NK-92 (cell line): ENCODE measurements around the gene PNPLA3.

ENCODE experiments used
- DNase-seq: peaks from one replicate; lab custom pipeline; 2025; ENCODE audit not compliant: unreplicated experiment; lab: John Stamatoyannopoulos, UW

Gene PNPLA3, protein sequence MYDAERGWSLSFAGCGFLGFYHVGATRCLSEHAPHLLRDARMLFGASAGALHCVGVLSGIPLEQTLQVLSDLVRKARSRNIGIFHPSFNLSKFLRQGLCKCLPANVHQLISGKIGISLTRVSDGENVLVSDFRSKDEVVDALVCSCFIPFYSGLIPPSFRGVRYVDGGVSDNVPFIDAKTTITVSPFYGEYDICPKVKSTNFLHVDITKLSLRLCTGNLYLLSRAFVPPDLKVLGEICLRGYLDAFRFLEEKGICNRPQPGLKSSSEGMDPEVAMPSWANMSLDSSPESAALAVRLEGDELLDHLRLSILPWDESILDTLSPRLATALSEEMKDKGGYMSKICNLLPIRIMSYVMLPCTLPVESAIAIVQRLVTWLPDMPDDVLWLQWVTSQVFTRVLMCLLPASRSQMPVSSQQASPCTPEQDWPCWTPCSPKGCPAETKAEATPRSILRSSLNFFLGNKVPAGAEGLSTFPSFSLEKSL

DNA sequence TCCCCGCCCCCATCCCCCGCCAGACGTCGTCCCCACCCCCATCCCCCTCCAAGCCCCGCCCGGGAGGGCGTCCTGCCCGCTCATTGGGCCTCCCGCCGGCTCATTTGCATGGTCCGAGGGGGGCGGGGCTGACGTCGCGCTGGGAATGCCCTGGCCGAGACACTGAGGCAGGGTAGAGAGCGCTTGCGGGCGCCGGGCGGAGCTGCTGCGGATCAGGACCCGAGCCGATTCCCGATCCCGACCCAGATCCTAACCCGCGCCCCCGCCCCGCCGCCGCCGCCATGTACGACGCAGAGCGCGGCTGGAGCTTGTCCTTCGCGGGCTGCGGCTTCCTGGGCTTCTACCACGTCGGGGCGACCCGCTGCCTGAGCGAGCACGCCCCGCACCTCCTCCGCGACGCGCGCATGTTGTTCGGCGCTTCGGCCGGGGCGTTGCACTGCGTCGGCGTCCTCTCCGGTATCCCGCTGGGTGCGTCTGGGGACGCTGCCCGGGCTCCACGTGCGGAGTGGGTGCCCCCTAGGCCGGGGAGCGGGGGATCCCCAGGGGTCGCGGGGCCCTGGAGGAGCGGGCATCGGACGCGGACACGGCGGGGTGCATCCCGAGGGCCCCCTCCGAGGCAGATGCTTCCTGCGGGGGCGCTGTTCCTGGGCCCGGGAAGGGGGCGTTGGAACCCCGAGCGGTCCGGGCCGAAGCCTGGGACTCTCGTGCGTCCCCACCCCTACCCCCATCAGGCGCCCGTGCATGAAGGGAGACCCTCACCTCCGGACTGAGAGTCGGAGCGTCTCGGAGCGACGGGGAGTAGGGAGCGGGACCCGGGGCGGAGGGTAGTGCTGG, at the start of gene PNPLA3:
PNPLA3 (plus strand) TSS at position 175 of the 834 bp plus-strand sequence; CDS start at position 282, 107 bp downstream.
- DNase-seq, result no peak

DNA sequence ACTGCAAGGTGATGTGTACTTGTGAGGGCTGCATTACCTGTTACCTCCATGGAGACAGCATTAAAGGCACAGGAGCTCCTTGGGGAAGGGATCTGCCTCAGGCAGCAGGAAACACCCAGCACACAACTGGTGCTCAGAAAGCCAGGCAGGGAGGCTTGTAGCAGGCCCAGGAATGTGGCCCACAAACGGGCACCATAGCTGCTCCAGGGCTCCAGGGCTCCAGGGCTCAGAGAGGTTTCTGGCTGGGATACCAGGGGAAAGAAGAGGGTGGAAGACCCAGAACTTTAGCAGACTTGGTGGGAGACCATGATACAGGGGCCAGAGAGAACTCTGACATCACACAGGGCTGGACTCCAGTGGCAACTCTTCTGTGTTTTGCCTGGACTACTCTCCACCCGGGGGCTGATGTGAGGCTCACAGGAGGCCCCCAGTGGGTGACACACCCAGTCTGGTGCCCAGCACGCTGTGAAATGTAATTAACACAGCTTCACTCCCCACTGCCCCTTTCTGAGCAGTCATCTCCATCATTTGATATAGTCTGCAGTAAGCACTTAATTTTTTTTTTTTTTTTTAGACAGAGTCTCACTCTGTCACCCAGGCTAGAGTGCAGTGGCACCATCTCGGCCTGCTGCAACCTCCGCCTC, 46.6 kb upstream of the PNPLA3 start:
- no peak for DNase-seq

DNA sequence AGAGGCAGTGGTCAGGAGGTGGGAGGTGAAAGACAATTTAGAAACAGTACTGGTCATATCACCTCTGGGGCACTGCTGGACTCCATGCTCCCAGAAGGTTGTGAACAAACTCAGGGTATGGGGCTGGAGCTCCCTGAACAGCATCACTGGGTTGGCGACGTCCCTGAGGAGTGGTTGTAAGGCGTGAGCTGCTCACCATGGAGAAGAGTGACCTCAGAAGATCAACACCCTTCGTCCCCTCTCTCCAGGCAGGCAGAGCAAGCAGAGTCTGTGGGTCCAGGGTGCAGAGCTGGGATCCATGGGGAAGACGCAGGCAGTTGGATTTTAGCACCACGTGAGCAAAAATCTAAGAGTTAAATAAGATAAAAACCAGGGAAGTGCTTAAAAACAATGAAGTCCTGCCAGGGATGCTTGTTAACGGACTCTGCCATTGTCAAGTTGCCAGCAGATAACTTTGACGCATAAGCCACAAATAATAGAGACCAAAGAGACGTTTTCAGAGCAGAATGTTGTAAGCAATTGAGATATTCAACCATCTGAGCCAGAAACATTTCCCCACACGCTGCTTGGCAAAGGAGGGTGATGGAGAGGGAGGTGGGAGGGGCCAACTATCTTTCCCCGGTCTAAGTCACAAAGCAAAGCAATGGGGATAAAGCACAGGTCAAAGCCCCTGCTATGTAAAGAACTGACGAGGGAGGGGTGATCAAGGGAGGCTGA, 45.4 kb upstream of the PNPLA3 start:
- no peak for DNase-seq

GRCh38 chr22:43878831-43879550, 44.6 kb upstream of the PNPLA3 start:
- DNase-seq, result no peak

- DNase-seq, result no peak
These were observed 43.6 kb upstream of the PNPLA3 start for GRCh38 chr22:43879901-43880540.

DNA sequence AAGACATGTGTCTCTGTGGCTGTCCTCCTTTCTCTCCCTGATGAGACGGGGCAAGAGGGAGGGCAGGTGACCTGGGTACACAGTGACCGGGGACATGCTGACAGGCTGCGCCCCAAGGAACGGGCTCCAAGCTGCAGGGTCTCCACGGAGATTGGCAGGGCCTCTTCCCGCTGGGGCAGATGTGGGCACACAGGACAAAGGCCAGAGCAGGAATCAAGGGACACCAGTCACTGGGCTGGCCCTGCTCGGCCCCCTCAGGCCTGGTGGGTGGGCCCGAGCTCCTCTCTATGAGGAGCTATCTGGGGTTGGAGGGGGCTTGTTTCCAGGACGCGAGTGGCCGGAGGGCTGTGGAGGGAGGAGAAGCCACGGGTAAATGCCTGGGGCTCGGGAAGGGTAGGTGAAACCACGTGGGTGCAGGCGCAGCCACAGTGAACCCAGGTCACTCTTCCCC, 43.0 kb upstream of the PNPLA3 start:
- no peak for DNase-seq

DNA sequence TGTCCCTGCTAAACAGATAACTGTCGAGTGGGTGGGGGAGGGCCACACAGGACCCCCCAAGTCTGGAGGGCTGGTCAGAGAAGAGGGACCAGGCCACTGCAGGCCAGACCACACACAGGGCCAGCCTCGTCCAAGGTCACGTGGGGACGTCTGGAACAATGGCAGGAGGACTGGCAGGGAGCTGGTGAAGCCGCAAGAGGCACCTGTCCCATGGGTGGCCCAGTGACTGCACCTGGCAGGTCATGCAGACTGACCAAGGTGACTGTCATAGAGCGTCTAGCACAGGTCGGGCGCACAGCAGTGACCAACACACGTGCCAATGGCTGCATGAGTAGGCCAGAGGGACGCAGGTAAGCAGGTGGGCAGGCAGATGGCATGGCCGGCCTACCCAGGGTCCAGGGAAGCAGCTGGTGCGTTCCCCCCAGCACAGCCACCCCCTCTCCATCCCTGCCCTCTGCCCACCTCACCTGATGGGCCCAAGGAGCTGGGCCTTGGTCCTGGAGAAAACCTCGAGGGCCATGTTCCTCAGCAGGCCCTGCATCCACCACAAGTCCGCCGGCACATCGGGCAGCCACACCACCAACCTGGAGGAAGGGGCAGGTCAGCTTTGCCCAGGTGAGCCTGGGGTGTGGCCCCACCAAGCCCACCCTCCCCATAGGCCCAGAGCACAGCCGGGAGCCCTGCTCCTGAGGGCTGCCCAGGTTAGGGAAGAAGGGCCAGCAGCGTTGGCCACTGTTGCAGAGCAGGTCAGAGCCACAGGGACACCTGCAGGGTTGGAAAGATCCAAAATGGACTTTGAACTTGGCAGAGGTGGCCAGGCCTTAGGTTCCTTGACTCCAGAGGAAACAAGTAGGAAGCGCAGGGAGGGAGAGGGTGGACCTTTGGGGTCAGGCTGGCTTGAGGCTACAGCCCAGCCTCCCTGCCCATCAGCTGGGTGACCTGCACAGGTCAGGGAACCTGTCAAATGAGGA, 42.2 kb upstream of the PNPLA3 start:
- no peak for DNase-seq

- DNase-seq, result no peak
These were observed 41.4 kb upstream of the PNPLA3 start for GRCh38 chr22:43882122-43882767.

GRCh38 chr22:43883012-43883661, 40.5 kb upstream of the PNPLA3 start:
- no peak for DNase-seq

- DNase-seq, result no peak
These were observed 39.7 kb upstream of the PNPLA3 start for GRCh38 chr22:43883719-43884415.

GRCh38 chr22:43884600-43885318, 38.8 kb upstream of the PNPLA3 start:
- no peak for DNase-seq

DNA sequence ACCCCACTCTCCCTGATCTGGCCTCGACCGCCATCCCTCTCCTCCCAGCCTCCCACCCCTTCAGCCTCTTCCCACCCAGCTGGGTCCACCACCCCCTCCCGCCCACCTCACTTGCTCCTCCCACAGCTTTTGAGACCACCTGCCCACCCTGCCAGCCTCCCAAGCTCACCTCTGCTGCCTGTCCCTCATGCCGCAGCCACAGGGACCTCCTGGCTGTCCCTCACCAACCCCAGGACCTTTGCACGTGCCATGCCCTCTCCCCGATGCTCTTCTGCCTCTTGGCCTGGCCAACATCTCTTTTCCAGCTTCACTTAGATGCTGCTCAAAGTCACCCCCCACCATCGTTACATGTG, 38.3 kb upstream of the PNPLA3 start:
- no peak for DNase-seq

DNA sequence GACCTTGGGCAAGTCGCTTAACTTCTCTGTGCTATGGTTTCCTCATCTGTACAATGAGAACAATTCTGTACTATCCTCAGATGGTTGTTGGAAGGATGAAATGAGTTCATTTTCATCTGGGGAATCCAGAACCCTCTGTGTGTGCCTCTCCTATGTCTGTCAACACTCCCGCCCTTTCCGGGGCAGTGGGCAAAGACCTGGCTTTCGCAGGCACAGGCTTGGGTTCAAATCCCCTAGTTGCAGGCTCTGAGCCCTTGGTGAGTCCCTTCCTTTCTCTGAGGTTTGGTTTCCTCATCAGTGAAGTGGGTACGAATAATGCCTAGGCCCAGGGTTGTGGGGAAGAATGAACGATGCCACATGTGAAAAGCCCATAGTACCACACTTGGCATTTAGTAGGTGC, 37.8 kb upstream of the PNPLA3 start:
- no peak for DNase-seq

DNA sequence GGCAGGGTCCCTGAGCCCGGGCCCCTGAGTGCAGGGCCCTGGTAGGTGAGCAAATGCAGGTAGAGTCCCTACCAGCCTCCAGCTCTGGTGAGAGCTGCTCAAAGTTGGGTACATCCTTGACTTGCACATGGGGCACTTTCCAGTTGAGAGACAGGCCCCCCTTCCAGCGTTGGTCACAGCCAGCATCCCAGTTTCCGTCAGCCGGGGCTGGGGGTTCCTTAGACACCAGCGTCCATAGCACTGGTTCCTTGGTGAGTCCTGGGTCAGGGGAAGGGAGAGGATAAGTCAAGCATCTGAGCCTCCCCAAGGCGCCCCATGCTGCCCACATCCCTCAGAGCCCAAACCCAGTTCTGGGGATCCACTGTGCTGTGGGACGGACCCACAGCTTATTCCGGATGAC, 37.4 kb upstream of the PNPLA3 start:
- DNase-seq, result no peak

- no peak for DNase-seq
These were observed 36.2 kb upstream of the PNPLA3 start for GRCh38 chr22:43887391-43887790.

DNA sequence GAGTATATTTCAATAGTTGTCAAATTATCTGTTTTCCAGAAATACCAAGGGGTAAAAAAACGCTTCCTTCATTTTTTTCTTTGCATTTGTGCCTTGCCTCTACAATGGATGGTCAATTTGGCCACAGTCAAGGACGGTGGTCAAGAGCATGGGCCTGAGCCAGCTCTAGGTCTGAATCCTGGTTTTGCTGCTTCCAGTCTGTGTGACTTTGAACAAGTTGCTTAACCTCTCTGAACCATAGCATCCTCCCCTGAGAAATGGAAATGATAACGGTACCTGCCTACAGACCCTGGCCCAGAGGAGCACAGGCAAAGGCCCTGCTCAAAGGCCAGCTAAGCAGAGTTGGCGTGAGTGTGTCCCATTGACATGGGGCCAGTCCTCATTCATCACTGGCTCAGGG, 34.9 kb upstream of the PNPLA3 start:
- no peak for DNase-seq
